22Rv1 (cell line): Measurements from ENCODE around the gene TUBA1C.

Experiments used
- ZFX ChIP-seq: fragments of 450-650 bp; IDR thresholded peaks from 2 replicates; pipeline ENCODE4 v1.6.1; 2017; ENCODE audit warnings: antibody characterized with exemption, borderline replicate concordance
- TF ChIP-seq, protein P1 (sequence below): fragments of 450-650 bp; IDR thresholded peaks from 2 replicates; pipeline ENCODE4 v1.5.1; 2017; ENCODE audit warnings: mild to moderate bottlenecking

DNA sequence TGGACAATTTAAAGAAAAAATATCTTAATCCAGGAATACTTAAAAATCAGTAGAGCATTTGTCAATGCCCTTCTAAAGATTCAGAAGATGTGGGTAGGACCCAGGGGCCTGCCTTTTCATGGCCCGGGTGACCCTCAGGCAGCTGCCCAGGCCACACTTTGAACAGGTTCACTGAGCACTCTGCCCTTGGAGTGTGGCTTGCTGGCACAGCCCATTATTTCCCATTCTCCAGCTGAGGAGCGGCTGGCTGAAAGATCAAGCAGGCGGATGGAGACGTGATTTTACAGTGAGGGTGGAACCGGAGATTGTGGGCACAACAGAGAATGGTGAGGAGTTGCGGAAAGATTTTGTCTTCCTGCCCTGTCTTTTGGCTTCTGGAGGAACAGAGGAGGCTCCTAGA, 23.0 kb downstream of the TUBA1C start:
- TF ChIP-seq, protein P1, sequence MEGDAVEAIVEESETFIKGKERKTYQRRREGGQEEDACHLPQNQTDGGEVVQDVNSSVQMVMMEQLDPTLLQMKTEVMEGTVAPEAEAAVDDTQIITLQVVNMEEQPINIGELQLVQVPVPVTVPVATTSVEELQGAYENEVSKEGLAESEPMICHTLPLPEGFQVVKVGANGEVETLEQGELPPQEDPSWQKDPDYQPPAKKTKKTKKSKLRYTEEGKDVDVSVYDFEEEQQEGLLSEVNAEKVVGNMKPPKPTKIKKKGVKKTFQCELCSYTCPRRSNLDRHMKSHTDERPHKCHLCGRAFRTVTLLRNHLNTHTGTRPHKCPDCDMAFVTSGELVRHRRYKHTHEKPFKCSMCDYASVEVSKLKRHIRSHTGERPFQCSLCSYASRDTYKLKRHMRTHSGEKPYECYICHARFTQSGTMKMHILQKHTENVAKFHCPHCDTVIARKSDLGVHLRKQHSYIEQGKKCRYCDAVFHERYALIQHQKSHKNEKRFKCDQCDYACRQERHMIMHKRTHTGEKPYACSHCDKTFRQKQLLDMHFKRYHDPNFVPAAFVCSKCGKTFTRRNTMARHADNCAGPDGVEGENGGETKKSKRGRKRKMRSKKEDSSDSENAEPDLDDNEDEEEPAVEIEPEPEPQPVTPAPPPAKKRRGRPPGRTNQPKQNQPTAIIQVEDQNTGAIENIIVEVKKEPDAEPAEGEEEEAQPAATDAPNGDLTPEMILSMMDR, result no peak
- TF ChIP-seq ZFX, result no peak
